ENCODE results near the gene STMN3.
"Not testable (repeated sequence)": the region's sequence is repeated elsewhere in the genome, so short reads cannot be mapped to it uniquely, and the experiment has no call there.

The STMN3 gene

GRCh38 chr20:63635431-63636141, 17.6 kb downstream of the STMN3 start:
- peak; percentile 66 for DNase-seq (ENCODE audit: low read depth)

GRCh38 chr20:63633732-63634131, 19.5 kb downstream of the STMN3 start:
- no peak for DNase-seq (ENCODE audit: low read depth)

- DNase-seq (ENCODE audit: low read depth): not testable (repeated sequence)
Observed at GRCh38 chr20:63631426-63631825, 21.8 kb downstream of the STMN3 start.

GRCh38 chr20:63630956-63631355, 22.3 kb downstream of the STMN3 start:
- not testable (repeated sequence) for DNase-seq (ENCODE audit: low read depth)

GRCh38 chr20:63628246-63628975, 24.8 kb downstream of the STMN3 start:
- peak; percentile 73 for DNase-seq (ENCODE audit: low read depth)

GRCh38 chr20:63627751-63628245, 25.4 kb downstream of the STMN3 start:
- DNase-seq (ENCODE audit: low read depth): no peak

GRCh38 chr20:63627129-63627750, 26.0 kb downstream of the STMN3 start:
- DNase-seq (ENCODE audit: low read depth): peak; percentile 92

GRCh38 chr20:63626424-63627128, 26.6 kb downstream of the STMN3 start, which contains the start of gene GMEB2:
Gene GMEB2, minus strand, starts transcription at chr20:63627101. Its CDS starts 7,704 bp downstream, at chr20:63619397.
- DNase-seq (ENCODE audit: low read depth): peak; percentile 62

GRCh38 chr20:63625771-63626423, 27.3 kb downstream of the STMN3 start:
- DNase-seq (ENCODE audit: low read depth): no peak

- DNase-seq (ENCODE audit: low read depth): no peak
Observed at GRCh38 chr20:63624486-63624885, 28.7 kb downstream of the STMN3 start.

GRCh38 chr20:63622732-63623131, 30.5 kb downstream of the STMN3 start:
- no peak for DNase-seq (ENCODE audit: low read depth)

- no peak for DNase-seq (ENCODE audit: low read depth)
Observed at GRCh38 chr20:63622096-63622495, 31.1 kb downstream of the STMN3 start.

- no peak for DNase-seq (ENCODE audit: low read depth)
Observed at GRCh38 chr20:63620991-63621390, 32.2 kb downstream of the STMN3 start.

- no peak for DNase-seq (ENCODE audit: low read depth)
Observed at GRCh38 chr20:63619505-63619904, 33.7 kb downstream of the STMN3 start.

- no peak for DNase-seq (ENCODE audit: low read depth)
Observed at GRCh38 chr20:63619086-63619485, 34.1 kb downstream of the STMN3 start.

- no peak for DNase-seq (ENCODE audit: low read depth)
Observed at GRCh38 chr20:63618291-63618980, 34.8 kb downstream of the STMN3 start.

- DNase-seq (ENCODE audit: low read depth): no peak
Observed at GRCh38 chr20:63617876-63618265, 35.4 kb downstream of the STMN3 start.

- DNase-seq (ENCODE audit: low read depth): no peak
Observed at GRCh38 chr20:63617092-63617875, 35.9 kb downstream of the STMN3 start.

GRCh38 chr20:63613863-63614594, 39.2 kb downstream of the STMN3 start:
- DNase-seq (ENCODE audit: low read depth): not testable (repeated sequence)

All from activated T-cell treated with anti-CD3 and anti-CD28 coated beads for 24 hours (primary cell).